Neural progenitor cell (in vitro differentiated cells): ENCODE measurements around the gene CHP2. TPM values are rescaled to one million over a fixed set of nuclear protein-coding genes. Genes with fewer than 3 reads are reported as not detected.
A peak's percentile ranks its signal among the peaks of the same experiment; 100 is the strongest.

Experiments used
- DNase-seq: peaks from one replicate; pipeline ENCODE4 v3.0.0-alpha.2; 2016; ENCODE audit warnings: low spot score
- H2AFZ ChIP-seq: fragments of 200-600 bp; sonication (generic); replicated peaks from 2 replicates; pipeline ENCODE4 v1.6.1; 2016; ENCODE audit warnings: antibody characterized with exemption
- H3F3A ChIP-seq: fragments of 200-600 bp; sonication (generic); 2 replicates; pipeline ENCODE4 v1.6.1; 2016; ENCODE audit warnings: antibody characterized with exemption, low read depth
- H3K27ac ChIP-seq: fragments of 200-600 bp; sonication (generic); 2 replicates; pipeline ENCODE4 v1.5.1; 2016; ENCODE audit warnings: mild to moderate bottlenecking
- H3K27me3 ChIP-seq: fragments of 200-600 bp; sonication (generic); 2 replicates; pipeline ENCODE4 v1.6.1; 2016; ENCODE audit warnings: mild to moderate bottlenecking, moderate library complexity
- H3K36me3 ChIP-seq: fragments of 200-600 bp; sonication (generic); 2 replicates; pipeline ENCODE4 v1.5.1; 2016
- H3K4me1 ChIP-seq: fragments of 200-600 bp; sonication (generic); 2 replicates; pipeline ENCODE4 v1.6.1; 2016; ENCODE audit warnings: mixed run types
- H3K4me2 ChIP-seq: fragments of 200-600 bp; sonication (generic); 2 replicates; pipeline ENCODE4 v1.6.1; 2016
- H3K4me3 ChIP-seq: fragments of 200-600 bp; sonication (generic); 2 replicates; pipeline ENCODE4 v1.5.1; 2016
- H3K79me2 ChIP-seq: fragments of 200-600 bp; sonication (generic); 2 replicates; pipeline ENCODE4 v1.6.1; 2016; ENCODE audit warnings: low read depth
- H3K9ac ChIP-seq: fragments of 200-600 bp; sonication (generic); 2 replicates; pipeline ENCODE4 v1.6.1; 2016
- H3K9me3 ChIP-seq: fragments of 200-600 bp; sonication (generic); 2 replicates; pipeline ENCODE4 v1.5.1; 2016; ENCODE audit warnings: low read depth
- H4K20me1 ChIP-seq: fragments of 200-600 bp; sonication (generic); 2 replicates; pipeline ENCODE4 v1.6.1; 2016; ENCODE audit warnings: low read depth
- H3K27ac Mint-ChIP-seq: 3 replicates; pipeline ENCODE4 v1.8.0; 2021; ENCODE audit warnings: mixed read lengths
- H3K27me3 Mint-ChIP-seq: 2 replicates; pipeline ENCODE4 v1.8.0; 2022; ENCODE audit warnings: low read depth, mild to moderate bottlenecking, inconsistent platforms, moderate library complexity, mixed read lengths; ENCODE audit not compliant: insufficient read depth
- H3K36me3 Mint-ChIP-seq: 3 replicates; pipeline ENCODE4 v1.8.0; 2021; ENCODE audit warnings: mixed read lengths
- H3K4me1 Mint-ChIP-seq: 3 replicates; pipeline ENCODE4 v1.8.0; 2021; ENCODE audit warnings: mixed read lengths
- H3K4me3 Mint-ChIP-seq: 3 replicates; pipeline ENCODE4 v1.8.0; 2021; ENCODE audit warnings: mild to moderate bottlenecking, moderate library complexity, mixed read lengths
- H3K9me3 Mint-ChIP-seq: 3 replicates; pipeline ENCODE4 v1.8.0; 2020; ENCODE audit warnings: mixed read lengths
- EZH2 ChIP-seq: fragments of 200-600 bp; sonication (generic); IDR thresholded peaks from 2 replicates; pipeline ENCODE4 v1.6.1; 2017; ENCODE audit warnings: antibody characterized with exemption, mild to moderate bottlenecking, moderate library complexity
- EZH2phosphoT487 ChIP-seq: fragments of 200-600 bp; sonication (generic); IDR thresholded peaks from 2 replicates; pipeline ENCODE4 v1.6.1; 2017; ENCODE audit warnings: antibody characterized with exemption
- total RNA-seq: library from RNA; depleted of rRNA; stranded (reverse); fragments of >200 nt; gene quantifications from 2 replicates; pipeline ENCODE4 v1.2.3, GENCODE V29; 2015; ENCODE audit warnings: low replicate concordance
- TF ChIP-seq, protein P1 (sequence below): fragments of 200-600 bp; sonication (generic); IDR thresholded peaks from 2 replicates; pipeline ENCODE4 v1.5.1; 2017; ENCODE audit warnings: antibody characterized with exemption, mild to moderate bottlenecking

CHP2 gene
- total RNA-seq, 1 donor from 2014 or later = 0.13 TPM

DNA sequence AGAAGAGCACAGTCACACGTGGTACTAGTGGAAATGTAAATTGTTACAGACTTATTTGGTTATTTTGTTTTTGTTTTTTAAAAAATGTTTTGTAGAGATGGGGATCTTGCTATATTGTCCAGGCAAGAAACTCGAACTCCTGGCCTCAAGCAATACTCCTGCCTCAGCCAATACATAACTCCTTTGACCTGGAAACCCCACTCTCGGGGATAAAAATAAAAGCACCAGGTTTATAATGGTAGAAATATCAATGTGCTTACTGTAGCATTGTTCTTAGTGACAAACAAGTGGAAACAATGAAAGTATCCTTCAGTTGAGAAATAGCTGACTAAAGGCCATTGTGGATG, 30.1 kb upstream of the CHP2 start:
- Histone ChIP-seq H3K27ac (no peak overlapping the region), H3K4me1 (no peaks in the 10 kb centered on the region), H3K4me3 (no peak overlapping the region), H3K36me3 (no peaks in the 10 kb centered on the region), H3F3A (no peaks in the 10 kb centered on the region), H4K20me1 (no peaks in the 10 kb centered on the region), H3K4me2 (no peak overlapping the region), H2AFZ (no peak overlapping the region), H3K9me3 (no peaks in the 10 kb centered on the region), H3K9ac (no peak overlapping the region), H3K27me3 (no peaks in the 10 kb centered on the region), H3K79me2 (no peaks in the 10 kb centered on the region)
- Mint-ChIP-seq H3K9me3 (peaks cover 7% of the 10 kb centered on the region), H3K27me3 (peaks cover 2% of the 10 kb centered on the region), H3K27ac (no peak overlapping the region), H3K4me3 (no peak overlapping the region), H3K36me3 (no peaks in the 10 kb centered on the region), H3K4me1 (peaks cover 4% of the 10 kb centered on the region)
- TF ChIP-seq EZH2phosphoT487 = no peak
- TF ChIP-seq, protein P1, sequence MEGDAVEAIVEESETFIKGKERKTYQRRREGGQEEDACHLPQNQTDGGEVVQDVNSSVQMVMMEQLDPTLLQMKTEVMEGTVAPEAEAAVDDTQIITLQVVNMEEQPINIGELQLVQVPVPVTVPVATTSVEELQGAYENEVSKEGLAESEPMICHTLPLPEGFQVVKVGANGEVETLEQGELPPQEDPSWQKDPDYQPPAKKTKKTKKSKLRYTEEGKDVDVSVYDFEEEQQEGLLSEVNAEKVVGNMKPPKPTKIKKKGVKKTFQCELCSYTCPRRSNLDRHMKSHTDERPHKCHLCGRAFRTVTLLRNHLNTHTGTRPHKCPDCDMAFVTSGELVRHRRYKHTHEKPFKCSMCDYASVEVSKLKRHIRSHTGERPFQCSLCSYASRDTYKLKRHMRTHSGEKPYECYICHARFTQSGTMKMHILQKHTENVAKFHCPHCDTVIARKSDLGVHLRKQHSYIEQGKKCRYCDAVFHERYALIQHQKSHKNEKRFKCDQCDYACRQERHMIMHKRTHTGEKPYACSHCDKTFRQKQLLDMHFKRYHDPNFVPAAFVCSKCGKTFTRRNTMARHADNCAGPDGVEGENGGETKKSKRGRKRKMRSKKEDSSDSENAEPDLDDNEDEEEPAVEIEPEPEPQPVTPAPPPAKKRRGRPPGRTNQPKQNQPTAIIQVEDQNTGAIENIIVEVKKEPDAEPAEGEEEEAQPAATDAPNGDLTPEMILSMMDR = no peak
- TF ChIP-seq EZH2 = no peak
- no peak for DNase-seq

DNA sequence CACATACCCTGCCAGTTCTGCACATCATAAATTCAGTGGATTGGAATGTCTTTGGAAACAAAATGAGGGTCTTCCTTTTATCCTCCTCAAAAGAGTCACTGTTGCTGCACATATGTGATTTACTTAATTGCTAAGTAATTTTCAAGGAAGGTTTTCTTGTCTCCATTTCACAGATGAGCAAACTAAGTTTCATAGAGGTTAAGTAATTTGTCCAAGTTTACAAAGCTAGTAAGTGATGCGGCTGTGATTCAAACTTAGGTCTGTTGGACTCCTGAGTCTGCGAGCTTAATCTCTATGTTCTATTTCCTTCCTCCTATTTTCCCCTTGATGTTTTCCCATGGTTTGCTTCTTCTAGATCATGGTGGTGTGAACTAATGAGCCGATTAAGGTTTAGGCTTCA, 28.1 kb upstream of the CHP2 start:
- H3K36me3 ChIP-seq = no peaks in the 10 kb centered on the region
- peaks cover 4% of the 10 kb centered on the region for H3K27me3 Mint-ChIP-seq
- TF ChIP-seq EZH2 (no peak), EZH2phosphoT487 (no peak)
- TF ChIP-seq, protein P1 = no peak
- no peak overlapping the region for H2AFZ ChIP-seq
- H3K9ac ChIP-seq = no peak overlapping the region
- no peak overlapping the region for H3K27ac ChIP-seq
- no peaks in the 10 kb centered on the region for H3K27me3 ChIP-seq
- no peak for DNase-seq
- H4K20me1 ChIP-seq = no peaks in the 10 kb centered on the region
- no peaks in the 10 kb centered on the region for H3F3A ChIP-seq
- H3K9me3 Mint-ChIP-seq = peaks cover 7% of the 10 kb centered on the region
- H3K4me1 ChIP-seq = no peaks in the 10 kb centered on the region
- no peaks in the 10 kb centered on the region for H3K36me3 Mint-ChIP-seq
- H3K79me2 ChIP-seq = no peaks in the 10 kb centered on the region
- H3K27ac Mint-ChIP-seq = no peak overlapping the region
- no peak overlapping the region for H3K4me3 ChIP-seq
- no peaks in the 10 kb centered on the region for H3K9me3 ChIP-seq
- H3K4me3 Mint-ChIP-seq = no peak overlapping the region
- H3K4me2 ChIP-seq = no peak overlapping the region
- peaks cover 4% of the 10 kb centered on the region for H3K4me1 Mint-ChIP-seq

DNA sequence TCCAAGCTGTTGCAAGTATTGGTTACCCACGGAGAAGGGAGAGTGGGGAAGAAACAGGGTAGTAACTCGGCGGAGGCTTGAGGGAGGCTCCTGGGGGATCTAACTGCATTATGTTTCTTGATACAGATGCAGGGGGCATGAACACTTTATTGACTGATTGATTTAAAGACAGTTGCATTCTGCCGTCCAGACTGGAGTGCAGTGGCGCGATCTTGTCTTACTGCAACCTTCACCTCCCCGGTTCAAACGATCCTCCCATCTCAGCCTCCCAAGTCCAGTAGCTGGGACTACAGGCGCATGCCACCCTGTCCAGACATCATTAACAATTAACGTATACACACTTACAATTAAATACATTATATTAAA, 26.7 kb upstream of the CHP2 start:
- Mint-ChIP-seq H3K27me3 (peaks cover 4% of the 10 kb centered on the region), H3K27ac (peak overlapping the region; percentile 36), H3K4me3 (no peak overlapping the region), H3K4me1 (peaks cover 4% of the 10 kb centered on the region), H3K36me3 (no peaks in the 10 kb centered on the region), H3K9me3 (peaks cover 3% of the 10 kb centered on the region)
- Histone ChIP-seq H3K79me2 (no peaks in the 10 kb centered on the region), H3K9me3 (no peaks in the 10 kb centered on the region), H3F3A (no peaks in the 10 kb centered on the region), H3K4me3 (no peak overlapping the region), H3K27ac (no peak overlapping the region), H3K9ac (no peak overlapping the region), H3K27me3 (no peaks in the 10 kb centered on the region), H4K20me1 (no peaks in the 10 kb centered on the region), H3K4me2 (no peak overlapping the region), H2AFZ (peak overlapping the region; percentile 60), H3K36me3 (no peaks in the 10 kb centered on the region), H3K4me1 (no peaks in the 10 kb centered on the region)
- DNase-seq = no peak
- TF ChIP-seq EZH2 = no peak
- TF ChIP-seq, protein P1 = no peak
- no peak for TF ChIP-seq EZH2phosphoT487
